HG03039 (cell line): ENCODE results near the gene TBC1D3B.
"Not testable (repeated sequence)": the region's sequence is repeated elsewhere in the genome, so short reads cannot be mapped to it uniquely, and the experiment has no call there.

Source experiments
- ATAC-seq: cut with Tn5 transposase; IDR thresholded peaks from one replicate; pipeline ENCODE4 v1.9.1; 2021; ENCODE audit warnings: mild to moderate bottlenecking, moderate library complexity; ENCODE audit not compliant: unreplicated experiment

TBC1D3B gene

GRCh38 chr17:36201506-36201905, 25.1 kb upstream of the TBC1D3B start:
- ATAC-seq = not testable (repeated sequence)

- ATAC-seq = not testable (repeated sequence)
These were observed 24.7 kb upstream of the TBC1D3B start for GRCh38 chr17:36201102-36201501.

- no peak for ATAC-seq
These were observed 22.5 kb upstream of the TBC1D3B start for GRCh38 chr17:36198831-36199465.

GRCh38 chr17:36197387-36197703, 20.9 kb upstream of the TBC1D3B start:
- no peak for ATAC-seq

GRCh38 chr17:36196131-36196486, 19.7 kb upstream of the TBC1D3B start:
- ATAC-seq = no peak

GRCh38 chr17:36195434-36196130, 19.1 kb upstream of the TBC1D3B start:
- ATAC-seq = no peak

GRCh38 chr17:36194832-36195433, 18.5 kb upstream of the TBC1D3B start:
- ATAC-seq = not testable (repeated sequence)

- ATAC-seq = not testable (repeated sequence)
These were observed 17.9 kb upstream of the TBC1D3B start for GRCh38 chr17:36194147-36194831.

GRCh38 chr17:36193216-36193775, 16.9 kb upstream of the TBC1D3B start:
- no peak for ATAC-seq

GRCh38 chr17:36190549-36191330, 14.3 kb upstream of the TBC1D3B start:
- not testable (repeated sequence) for ATAC-seq

GRCh38 chr17:36189993-36190392, 13.6 kb upstream of the TBC1D3B start:
- not testable (repeated sequence) for ATAC-seq

GRCh38 chr17:36188891-36189306, 12.5 kb upstream of the TBC1D3B start:
- no peak for ATAC-seq

- not testable (repeated sequence) for ATAC-seq
These were observed 11.7 kb upstream of the TBC1D3B start for GRCh38 chr17:36187943-36188665.

- ATAC-seq = not testable (repeated sequence)
These were observed 10.7 kb upstream of the TBC1D3B start for GRCh38 chr17:36186810-36187763.

- no peak for ATAC-seq
These were observed 9.0 kb upstream of the TBC1D3B start for GRCh38 chr17:36185416-36185815.

GRCh38 chr17:36184023-36184765, 7.8 kb upstream of the TBC1D3B start:
- ATAC-seq = no peak

GRCh38 chr17:36183001-36183971, 6.8 kb upstream of the TBC1D3B start:
- ATAC-seq = no peak
